ENCODE results near the gene CNPY3.
"Not testable (repeated sequence)": the region's sequence is repeated elsewhere in the genome, so short reads cannot be mapped to it uniquely, and the experiment has no call there.

CNPY3 gene

GRCh38 chr6:42916288-42916687, 13.0 kb upstream of the CNPY3 start:
- DNase-seq: no peak

- no peak for DNase-seq
These were observed 7.5 kb upstream of the CNPY3 start for GRCh38 chr6:42921801-42922200.

DNA sequence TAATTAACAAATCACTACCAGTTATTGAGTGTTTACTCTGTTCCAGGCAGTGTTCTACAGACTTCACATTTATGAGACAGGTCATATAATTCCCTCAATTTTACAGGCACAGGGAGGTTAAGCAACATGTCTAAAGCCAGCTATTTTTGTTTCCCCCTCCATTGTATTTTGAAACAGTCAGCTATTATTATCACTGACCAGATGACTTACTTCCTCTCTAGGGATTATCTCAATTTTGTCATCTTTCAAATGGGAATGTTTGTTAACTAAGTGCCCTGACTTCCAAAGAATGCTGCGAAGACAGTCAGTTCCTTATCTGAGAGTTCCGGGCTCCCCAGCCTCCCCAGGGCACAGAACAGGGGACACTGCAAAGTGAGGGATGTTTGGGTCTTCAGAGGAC, 5.6 kb upstream of the CNPY3 start:
- DNase-seq: no peak

GRCh38 chr6:42925248-42925857, 3.9 kb upstream of the CNPY3 start:
- DNase-seq: no peak

- peak; percentile 76 for DNase-seq
These were observed 611 bp downstream of the CNPY3 start for GRCh38 chr6:42929821-42930360.

DNA sequence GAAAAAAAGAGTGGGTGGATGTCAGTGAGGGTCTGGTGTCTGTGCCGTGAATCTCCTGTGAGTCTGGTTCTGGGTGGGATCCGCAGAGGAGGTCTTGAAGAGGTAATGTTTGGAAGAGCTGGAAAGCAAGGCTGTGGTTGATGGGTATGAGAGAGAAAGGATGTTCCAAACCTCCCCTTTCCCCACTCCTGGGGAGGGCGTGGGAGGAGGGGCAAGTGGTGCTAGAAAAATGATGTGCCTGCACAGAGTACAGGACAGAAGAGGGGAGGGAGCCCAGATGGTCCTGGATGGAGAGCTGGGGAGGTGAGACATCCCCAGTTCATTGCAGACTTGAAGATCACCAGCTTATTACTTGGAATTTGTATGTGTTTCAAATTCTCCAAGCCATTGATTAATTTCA, 3.1 kb downstream of the CNPY3 start:
- no peak for DNase-seq

DNA sequence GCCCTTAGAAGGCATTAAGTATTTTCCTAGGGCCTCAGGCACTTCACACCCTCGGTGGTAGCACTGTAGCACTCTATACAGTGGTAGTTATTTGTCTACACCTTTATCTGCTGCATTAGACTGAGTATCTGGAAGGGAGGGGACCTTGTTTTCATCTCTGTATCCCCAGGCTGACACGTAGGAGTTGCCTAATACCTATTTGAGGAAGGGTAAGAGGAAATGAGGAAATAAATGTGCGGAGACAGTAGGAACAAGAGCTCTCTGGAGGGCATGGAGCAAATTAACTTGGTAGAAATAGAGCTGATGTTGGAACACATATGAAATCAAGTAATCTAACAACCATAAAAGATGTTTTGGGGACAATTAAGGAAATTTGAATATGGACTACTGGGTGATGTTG, 3.9 kb downstream of the CNPY3 start:
- no peak for DNase-seq

- no peak for DNase-seq
These were observed 6.0 kb downstream of the CNPY3 start for GRCh38 chr6:42935322-42935721.

- no peak for DNase-seq
These were observed 7.1 kb downstream of the CNPY3 start for GRCh38 chr6:42936398-42936797.

- no peak for DNase-seq
These were observed 8.5 kb downstream of the CNPY3 start for GRCh38 chr6:42937548-42938427.

GRCh38 chr6:42938428-42938796, 9.1 kb downstream of the CNPY3 start:
- DNase-seq: no peak

DNA sequence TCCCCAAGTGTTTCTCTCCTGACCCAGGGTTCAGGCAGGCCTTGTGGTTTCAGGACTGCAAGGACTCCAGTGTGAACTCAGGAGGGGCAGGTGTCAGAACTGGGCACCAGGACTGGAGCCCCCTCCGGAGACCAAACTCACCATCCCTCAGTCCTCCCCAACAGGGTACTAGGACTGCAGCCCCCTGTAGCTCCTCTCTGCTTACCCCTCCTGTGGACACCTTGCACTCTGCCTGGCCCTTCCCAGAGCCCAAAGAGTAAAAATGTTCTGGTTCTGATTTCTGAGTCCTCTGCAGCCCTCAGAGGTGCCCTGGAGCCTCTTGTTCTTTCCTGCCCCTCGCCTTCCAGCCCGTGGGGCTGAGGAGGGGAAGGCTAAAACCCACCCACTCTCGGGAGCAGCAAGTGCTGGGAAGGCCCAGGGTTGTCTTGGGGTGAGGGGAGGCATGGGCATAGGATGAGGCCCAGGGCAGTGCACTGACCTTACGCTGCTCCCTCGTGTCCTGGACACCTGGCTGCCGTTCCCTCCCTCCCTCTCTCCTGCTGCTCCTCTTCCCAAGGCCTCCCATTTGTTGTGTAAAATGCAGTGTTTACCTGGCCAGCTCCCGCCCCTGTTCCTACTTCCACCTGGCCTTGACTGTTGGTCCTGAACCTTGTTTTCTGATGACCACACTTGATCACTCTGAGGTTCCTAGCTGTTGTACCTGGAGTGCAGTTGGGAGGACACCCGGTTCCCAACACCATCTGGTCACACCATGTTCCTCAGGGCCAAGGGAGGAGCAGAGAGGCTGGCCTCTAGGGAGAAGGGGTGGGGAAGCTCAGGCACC, 9.9 kb downstream of the CNPY3 start:
- no peak for DNase-seq

DNA sequence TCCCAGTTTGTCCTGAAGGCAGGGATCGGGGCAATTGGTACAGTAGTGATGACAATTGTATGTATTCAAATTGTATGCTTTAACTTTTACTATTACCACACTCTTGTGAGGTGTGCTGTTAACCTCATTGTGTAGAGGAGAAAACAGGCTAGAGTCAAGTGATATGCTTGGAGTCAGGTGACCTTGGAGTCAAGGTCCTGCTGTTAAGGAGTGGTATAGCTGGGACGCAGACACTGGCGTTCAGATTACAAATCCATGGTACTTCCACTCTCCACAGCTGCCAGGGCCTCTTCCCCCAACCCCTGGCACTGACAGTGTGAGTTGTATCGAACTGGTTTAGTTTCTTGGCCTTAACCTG, 10.5 kb downstream of the CNPY3 start:
- DNase-seq: no peak

DNA sequence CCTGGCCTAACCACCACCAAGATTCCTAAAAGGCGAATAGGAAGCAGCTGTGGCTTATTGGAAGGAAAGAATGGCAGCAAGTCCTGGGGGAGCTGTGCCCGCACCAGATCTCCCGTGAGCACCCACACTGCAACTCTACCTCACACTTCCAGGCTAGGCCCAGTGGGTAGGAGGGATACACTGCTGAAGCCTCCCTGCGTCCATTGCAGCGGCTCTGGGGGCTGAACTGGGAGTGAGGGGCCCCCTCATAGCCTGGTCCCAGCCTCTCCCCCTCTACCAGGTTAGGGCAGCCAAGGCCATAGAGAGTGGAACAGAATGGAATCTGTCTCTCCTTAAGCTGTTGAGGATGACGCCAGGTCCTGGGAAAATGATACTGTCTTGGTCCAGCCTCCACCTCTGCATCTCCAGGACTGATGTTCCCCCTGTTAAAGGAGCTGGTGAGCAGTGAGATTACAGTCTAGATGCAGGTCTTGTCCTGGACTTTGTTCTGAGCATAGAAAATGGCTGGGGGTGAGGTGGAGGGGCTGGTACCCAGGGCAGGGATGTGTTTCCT, 11.3 kb downstream of the CNPY3 start:
- DNase-seq: no peak

GRCh38 chr6:42941356-42941755, 12.1 kb downstream of the CNPY3 start:
- not testable (repeated sequence) for DNase-seq

GRCh38 chr6:42942444-42942843, 13.2 kb downstream of the CNPY3 start:
- DNase-seq: no peak

GRCh38 chr6:42947950-42948349, 18.7 kb downstream of the CNPY3 start:
- no peak for DNase-seq

- DNase-seq: no peak
These were observed 23.1 kb downstream of the CNPY3 start for GRCh38 chr6:42952389-42952788.

- DNase-seq: not testable (repeated sequence)
These were observed 25.1 kb downstream of the CNPY3 start for GRCh38 chr6:42954405-42954804.

DNA sequence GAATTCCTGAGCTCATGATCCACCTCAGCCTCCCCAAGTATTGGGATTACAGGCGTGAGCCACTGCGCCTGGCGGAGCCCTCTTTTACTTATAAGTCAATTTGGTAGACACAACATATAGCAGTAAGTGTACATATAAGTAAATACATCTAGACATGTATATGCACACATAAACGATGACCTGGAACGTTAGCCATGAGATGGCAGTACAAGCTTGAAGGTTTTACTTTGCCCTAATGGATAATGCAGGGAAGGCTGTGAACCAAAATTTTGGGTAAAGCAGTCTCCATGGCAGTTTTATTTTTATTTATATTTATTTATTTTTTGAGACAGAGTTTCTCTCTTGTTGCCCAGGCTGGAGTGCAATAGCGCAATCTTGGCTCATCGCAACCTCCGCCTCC, 28.8 kb downstream of the CNPY3 start:
- no peak for DNase-seq

DNA sequence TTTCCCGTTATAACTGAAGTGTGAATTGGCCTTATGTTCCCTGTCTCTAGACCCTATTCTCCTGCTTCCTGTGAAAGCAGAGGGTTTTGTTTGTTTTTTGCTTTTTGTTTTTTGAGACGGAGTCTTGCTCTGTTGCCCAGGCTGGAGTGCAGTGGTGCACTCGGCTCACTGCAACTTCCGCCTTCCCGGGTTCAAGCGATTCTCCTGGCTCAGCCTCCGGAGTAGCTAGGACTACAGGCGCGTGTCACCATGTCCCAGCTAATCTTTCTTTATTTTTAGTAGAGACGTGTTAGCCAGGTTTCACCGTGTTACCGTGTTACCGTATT, 30.6 kb downstream of the CNPY3 start:
- DNase-seq: no peak

GRCh38 chr6:42960243-42961019, 31.2 kb downstream of the CNPY3 start, which contains the start of gene GNMT:
Gene GNMT, plus strand, starts transcription at chr6:42960754. Its CDS starts 14 bp downstream, at chr6:42960768.
- DNase-seq: peak; percentile 54
